ENCODE measurements around the gene IQUB.

GRCh38 chr7:123485187-123485586 lies 49.2 kb downstream of the IQUB start:
- no peak for TF ChIP-seq POLR2A (IDR thresholded peaks at IDR 0.05)
- TF ChIP-seq, protein P1, sequence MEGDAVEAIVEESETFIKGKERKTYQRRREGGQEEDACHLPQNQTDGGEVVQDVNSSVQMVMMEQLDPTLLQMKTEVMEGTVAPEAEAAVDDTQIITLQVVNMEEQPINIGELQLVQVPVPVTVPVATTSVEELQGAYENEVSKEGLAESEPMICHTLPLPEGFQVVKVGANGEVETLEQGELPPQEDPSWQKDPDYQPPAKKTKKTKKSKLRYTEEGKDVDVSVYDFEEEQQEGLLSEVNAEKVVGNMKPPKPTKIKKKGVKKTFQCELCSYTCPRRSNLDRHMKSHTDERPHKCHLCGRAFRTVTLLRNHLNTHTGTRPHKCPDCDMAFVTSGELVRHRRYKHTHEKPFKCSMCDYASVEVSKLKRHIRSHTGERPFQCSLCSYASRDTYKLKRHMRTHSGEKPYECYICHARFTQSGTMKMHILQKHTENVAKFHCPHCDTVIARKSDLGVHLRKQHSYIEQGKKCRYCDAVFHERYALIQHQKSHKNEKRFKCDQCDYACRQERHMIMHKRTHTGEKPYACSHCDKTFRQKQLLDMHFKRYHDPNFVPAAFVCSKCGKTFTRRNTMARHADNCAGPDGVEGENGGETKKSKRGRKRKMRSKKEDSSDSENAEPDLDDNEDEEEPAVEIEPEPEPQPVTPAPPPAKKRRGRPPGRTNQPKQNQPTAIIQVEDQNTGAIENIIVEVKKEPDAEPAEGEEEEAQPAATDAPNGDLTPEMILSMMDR (IDR thresholded peaks at IDR 0.05) = no peak

Measured in Peyer's patch (tissue), 4 donors.